HFF-Myc (cell line): ENCODE measurements around the gene RAB26.
"Not testable (repeated sequence)": the region's sequence is repeated elsewhere in the genome, so short reads cannot be mapped to it uniquely, and the experiment has no call there.

Source experiments
- DNase-seq: peaks from one replicate; pipeline ENCODE4 v3.0.0-alpha.2; 2011; ENCODE audit warnings: low read depth; ENCODE audit errors: extremely low read depth
- H3K4me3 ChIP-seq: replicated peaks from 2 replicates; pipeline ENCODE4 v1.5.1; 2011; ENCODE audit warnings: low read depth, mild to moderate bottlenecking, control low read depth, low read length
- TF ChIP-seq, protein P1 (sequence below): IDR thresholded peaks from 2 replicates; pipeline ENCODE4 v1.5.1; 2012; ENCODE audit warnings: mild to moderate bottlenecking, low read depth, low read length, control low read depth; ENCODE audit errors: missing control alignments

Gene RAB26

DNA sequence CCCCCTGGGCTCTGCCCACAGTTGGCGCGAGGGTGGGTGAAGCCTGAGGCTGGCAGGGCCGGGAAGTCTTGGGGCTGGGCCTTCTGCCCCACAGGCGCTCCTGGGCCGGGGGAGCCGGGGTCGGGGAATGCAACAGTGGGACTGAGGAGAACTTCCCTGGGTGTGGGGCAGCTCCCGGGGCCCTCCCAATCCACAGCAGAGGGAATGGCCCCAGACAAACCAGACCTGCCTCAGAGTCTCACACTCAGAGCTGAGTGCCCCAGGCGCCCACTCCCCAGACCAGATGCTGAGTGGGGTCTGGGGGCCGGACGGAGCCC lies 24.1 kb upstream of the RAB26 start:
- H3K4me3 ChIP-seq = peak overlapping the region; percentile 32
- not testable (repeated sequence) for DNase-seq

DNA sequence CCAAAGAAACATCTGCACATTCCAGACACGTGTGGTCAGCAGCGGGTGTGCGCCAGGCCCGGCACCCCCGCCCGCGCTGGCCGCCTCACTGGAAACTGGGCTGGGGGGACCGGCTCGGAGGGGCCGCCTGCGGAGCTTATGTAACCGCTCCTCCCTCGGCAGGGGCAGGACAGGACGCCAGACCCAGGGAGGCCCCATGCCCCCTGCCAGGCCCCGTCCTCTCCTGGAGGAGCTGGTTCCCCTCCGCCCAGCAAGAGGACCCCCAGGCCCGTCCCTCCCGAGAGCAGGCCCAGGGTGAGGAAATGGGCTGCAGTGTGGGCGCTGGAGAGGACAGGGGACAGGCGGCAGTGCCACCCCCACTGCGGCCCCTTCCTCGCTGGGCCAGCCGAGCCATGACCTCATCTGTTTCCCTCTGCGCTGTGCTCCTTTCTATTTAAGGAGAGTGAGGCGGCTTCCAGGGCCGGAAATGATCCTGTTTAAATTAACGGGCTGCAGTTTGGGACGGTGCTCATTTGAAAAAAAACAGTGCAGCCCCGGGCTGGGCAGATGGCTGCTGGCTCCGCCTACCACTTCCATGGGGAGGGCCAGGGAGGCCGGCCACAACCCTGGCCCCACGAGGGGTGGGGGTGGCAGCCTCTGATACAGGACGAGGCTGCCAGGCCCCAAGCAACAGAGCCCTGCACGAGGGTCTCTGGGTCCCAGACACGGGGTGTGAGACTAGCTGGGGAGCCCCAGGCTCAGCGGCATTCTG lies 23.6 kb upstream of the RAB26 start:
- H3K4me3 ChIP-seq = peak overlapping the region; percentile 32

DNA sequence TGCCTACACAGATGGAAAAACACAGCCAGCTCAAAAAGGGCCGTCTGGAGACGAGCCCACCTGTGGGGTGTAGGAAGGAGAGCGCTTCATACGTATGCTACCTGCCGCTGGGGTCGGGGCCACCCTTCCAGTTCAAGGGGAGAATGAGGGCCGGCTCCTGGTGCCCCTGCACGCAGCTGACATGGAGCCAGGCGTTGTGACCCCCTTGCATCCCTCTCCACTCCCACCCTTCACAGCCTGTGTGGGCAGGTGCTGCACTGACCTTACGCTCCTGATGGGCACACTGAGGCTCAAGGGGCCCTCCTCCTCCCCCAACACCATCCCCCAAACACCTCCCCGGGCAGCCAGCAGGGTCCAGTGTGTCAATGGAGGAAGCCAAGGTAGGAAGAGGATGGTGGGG lies 22.8 kb upstream of the RAB26 start:
- DNase-seq = not testable (repeated sequence)
- H3K4me3 ChIP-seq = peak overlapping the region; percentile 32

More for the DNA sequence above, 23.6 kb upstream of the RAB26 start:
- DNase-seq = peak; percentile 50

DNA sequence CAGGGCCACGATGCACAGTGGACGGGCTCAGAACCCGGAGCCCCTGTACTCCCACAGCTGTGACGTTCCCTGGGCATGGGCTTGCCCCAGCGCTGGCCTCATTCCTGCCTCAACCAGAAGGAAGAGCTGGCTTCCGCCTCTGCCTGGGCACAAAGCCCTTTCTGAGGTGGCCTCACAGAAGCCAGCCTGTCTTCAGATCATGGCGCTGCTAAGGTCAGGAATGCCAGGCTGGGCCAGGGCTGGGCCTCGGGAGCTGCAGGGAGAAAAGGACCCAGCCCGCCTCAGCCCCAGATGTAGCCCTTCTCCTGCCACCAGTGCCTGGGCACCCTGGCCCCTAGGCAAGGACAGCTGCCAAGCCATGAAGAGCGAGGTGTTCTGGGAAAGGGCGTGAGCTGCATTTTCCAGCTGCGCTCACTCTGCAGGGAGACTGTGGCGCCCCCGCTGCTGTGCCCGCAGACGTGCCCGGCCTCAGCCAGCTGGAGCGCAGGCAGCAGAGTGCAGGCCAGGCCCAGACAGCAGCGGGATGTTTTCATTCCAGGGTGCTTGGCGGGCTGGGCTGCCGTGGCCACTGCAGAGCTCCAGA lies 22.2 kb upstream of the RAB26 start:
- H3K4me3 ChIP-seq, DNase-seq: not testable (repeated sequence)

DNA sequence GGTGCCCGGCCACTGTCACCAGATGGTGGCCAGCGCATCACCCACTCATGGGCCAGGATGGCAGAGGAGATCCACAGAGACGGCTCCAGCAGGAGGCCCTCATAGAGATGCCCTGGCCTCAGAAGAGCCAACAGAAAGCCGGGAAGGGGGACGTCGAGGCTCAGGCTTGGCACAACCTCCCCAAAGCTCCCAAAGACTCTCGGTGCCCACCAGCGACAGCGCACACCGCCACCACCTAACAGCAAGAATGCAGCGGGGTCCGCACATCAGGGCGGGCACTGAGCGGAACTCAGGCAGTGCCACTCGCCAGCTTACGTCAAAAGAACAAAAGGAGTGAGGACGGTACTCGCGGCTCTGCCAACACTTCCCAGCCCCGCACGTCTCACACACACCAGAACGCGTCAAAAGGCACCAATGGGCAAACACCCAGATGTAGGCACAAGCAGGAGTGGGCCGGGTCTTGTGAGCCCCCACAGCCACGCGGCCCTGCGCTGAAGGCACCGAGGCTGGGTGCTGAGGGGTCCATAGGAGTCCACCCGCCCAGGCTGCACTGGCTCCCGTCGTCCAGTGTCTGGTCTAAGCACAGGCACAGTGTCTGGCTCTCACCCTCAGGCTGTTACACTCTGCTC lies 21.4 kb upstream of the RAB26 start:
- DNase-seq, H3K4me3 ChIP-seq: not testable (repeated sequence)

DNA sequence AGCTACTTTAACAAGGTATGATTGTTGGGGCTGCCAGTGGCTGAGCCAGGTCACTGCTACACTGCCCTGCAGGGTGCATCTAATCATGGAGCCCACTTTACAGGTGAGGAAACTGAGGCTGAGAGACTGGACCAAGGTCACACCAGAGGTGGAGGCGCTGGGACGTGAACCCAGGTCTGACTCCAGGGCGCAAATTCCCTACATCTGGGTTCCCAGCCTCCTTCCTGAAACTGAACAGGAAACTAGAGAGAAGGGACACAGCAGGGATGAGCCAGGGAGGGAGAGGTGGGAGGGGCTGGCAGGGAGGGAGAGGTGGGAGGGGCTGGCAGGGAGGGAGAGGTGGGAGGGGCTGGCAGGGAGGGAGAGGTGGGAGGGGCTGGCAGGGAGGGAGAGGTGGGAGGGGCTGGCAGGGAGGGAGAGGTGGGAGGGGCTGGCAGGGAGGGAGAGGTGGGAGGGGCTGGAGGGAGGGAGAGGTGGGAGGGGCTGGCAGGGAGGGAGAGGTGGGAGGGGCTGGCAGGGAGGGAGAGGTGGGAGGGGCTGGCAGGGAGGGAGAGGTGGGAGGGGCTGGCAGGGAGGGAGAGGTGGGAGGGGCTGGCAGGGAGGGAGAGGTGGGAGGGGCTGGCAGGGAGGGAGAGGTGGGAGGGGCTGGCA lies 20.7 kb upstream of the RAB26 start:
- DNase-seq = not testable (repeated sequence)

DNA sequence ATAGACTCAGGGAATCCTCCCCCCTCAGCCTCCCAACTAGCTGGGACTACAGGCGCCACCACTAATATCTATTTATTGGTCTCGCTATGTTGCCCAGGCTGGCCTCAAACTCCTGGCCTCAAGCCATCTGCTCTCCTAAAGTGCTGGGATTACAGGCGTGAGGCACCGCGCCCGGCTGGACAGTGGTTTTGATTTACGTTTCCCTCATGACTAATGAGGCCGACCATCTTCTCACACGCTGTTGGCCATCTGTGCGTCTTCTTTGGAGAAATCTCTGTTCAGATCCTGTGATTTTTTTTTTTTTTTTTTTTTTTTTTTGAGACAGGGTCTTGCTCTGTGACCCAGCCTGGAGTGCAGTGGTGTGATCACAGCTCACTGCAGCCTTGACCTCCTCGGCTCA lies 19.2 kb upstream of the RAB26 start:
- DNase-seq, H3K4me3 ChIP-seq: not testable (repeated sequence)

More for the DNA sequence above, 20.7 kb upstream of the RAB26 start:
- not testable (repeated sequence) for H3K4me3 ChIP-seq

DNA sequence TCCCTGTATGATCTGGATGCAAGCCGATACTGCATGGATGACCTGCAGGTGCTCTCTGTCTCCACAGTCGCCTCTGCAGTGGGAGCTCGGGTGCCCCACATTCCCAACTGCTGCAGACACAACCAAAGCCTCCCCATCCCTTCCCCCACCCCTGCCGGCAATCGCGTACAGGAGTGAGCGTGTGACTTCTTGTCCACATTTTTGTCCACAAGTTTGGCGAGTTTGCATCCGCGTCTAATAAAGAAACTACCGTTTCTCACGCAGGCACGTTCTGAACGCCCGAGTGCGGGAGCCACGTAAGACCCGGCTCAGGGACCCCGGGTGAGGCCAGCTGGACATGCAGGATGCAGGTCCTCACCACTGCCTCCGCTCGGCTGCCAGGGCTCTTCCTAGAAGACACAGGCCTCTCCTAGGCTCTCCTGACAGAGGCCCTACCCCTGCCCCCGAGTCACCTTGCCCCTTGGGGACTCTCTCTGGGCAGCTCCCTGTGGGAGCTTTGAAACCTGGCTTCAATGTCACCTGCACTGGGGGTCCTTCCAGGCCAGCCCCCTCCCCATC lies 18.5 kb upstream of the RAB26 start:
- not testable (repeated sequence) for H3K4me3 ChIP-seq, DNase-seq

DNA sequence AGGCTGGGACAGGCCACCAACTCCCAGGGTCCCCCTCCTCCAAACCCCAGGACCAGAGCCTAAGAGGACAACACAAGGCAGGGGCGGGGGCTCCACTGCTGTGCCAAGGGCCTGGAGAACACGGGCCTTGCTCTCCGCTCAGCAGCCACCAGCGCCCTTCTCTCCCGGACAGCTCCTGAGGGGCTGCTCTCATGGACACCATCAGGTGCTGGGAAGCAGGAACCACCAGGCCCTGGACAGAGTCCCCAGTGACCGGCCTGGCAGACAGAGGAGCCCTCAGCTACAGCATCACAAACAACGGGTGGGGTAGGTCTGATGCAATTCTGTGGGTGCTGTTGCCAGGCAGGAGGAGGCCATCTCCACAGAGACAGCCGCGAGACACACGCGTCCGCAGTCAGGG lies 14.6 kb upstream of the RAB26 start:
- H3K4me3 ChIP-seq = peak overlapping the region; percentile 34
- not testable (repeated sequence) for DNase-seq

DNA sequence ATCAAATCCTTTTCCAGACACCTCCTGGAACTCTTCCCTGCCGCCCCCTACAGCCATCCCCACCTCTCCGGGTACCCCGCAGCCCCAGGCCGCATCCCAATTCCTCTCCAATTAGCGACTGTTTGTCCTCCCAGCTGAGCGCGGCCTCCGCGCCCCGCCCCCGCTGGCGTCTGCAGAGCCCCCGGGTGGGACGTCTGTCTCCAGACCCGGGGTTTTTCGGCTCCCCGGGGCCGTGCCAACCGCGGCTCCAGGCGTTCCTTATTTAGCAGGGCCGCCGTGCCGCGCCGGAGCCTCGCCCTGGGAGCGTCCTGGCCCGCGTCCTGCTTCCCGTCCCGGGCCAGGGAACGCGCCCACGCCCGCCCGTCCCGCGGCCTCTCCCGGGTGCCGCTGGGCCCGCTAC lies 13.4 kb upstream of the RAB26 start:
- not testable (repeated sequence) for DNase-seq
- H3K4me3 ChIP-seq = peak overlapping the region; percentile 45

DNA sequence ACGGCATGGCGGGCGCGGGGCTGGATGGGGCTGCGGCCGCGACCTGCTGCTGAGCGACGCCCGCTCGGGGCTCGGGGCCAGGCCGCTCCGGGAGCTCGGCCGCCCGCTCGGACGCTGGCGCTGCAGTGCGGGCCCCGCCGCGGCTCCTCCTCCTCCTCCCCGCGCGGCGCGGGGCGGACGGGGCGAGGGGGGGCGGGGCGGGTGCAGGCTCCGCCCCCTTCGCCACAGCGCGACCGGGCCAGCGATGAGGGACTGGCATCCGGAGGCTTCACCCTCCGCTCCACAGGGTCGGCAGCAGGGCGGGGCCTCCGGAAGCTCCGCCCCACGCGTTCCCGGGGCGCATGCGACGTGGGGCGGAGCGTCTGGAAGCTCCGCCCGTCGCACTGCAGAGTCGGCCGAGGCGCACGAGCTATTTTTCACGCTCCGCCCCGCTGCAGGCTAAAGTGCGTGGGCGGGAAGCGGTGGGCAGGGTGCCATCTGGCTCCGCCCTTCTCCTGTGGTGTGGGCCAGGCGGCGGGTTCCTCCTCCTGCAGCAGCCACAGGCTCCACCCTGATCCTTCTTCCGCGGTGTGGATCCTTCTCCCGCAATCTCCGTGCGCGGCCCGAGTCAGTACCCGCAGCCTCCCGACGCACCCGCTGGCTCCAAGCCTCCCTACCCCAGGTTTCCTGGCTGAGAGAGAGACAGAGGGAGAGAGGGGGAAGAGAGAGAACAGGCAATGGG lies 12.5 kb upstream of the RAB26 start, which contains the start of gene PKD1:
PKD1 (minus strand) TSS at position 129 of the 721 bp plus-strand sequence. CDS start 209 bp downstream, outside the sequence.
- H3K4me3 ChIP-seq = peak within 1 kb of the TSS; percentile 45
- not testable (repeated sequence) for DNase-seq

DNA sequence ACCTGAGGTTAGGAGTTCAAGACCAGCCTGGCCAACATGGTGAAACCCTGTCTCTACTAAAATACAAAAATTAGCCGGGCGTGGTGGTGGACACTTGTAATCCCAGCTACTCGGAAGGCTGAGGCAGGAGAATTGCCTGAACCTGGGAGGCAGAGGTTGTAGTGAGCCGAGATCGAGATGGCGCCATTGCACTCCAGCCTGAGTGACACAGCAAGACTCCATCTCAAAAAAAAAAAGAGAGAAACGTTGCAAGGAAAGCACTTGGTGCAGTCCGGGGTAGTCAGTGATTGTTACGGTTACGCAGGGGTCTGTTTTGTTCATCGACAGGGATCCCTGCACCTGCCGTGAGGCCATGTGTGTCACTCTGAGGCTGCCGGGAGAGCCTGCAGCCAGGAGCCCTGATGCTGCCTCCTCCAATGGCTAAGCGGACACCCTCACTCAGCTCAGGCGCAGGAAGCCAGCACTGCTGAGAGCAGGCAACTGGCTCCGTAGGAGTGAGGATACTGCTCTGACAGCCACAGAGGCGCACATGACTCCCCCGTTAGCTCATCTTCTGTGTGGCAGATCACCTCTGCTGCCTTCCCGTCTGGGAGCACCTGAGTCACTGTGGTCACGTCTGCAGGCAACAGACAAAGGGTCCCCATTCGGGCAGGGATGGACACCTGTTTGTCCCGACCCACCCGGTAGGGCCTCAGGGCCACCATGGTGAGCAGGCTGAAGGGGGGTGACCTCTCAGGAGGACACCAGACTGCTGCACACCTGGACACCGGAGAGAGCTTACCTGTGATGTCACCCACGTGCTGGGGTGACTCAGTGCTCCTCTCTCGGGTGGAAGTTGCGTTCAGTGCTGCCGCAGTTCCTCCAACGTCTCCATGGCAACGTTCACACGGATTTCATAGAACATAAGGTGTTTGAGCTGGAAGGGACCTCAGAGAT lies 5.2 kb upstream of the RAB26 start:
- TF ChIP-seq, protein P1, sequence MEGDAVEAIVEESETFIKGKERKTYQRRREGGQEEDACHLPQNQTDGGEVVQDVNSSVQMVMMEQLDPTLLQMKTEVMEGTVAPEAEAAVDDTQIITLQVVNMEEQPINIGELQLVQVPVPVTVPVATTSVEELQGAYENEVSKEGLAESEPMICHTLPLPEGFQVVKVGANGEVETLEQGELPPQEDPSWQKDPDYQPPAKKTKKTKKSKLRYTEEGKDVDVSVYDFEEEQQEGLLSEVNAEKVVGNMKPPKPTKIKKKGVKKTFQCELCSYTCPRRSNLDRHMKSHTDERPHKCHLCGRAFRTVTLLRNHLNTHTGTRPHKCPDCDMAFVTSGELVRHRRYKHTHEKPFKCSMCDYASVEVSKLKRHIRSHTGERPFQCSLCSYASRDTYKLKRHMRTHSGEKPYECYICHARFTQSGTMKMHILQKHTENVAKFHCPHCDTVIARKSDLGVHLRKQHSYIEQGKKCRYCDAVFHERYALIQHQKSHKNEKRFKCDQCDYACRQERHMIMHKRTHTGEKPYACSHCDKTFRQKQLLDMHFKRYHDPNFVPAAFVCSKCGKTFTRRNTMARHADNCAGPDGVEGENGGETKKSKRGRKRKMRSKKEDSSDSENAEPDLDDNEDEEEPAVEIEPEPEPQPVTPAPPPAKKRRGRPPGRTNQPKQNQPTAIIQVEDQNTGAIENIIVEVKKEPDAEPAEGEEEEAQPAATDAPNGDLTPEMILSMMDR = no peak
- H3K4me3 ChIP-seq = no peak overlapping the region
- DNase-seq = no peak
